Upper lobe of left lung (tissue), 4 donors: ENCODE results near the gene TOP2A.

Experiments
- EP300 ChIP-seq, 4 donors: sonication (generic); formaldehyde crosslinking; IDR thresholded peaks; one replicate each; pipeline ENCODE4 v1.5.1; 2017; ENCODE audit warnings: antibody characterized with exemption in 4 of 4, control low read depth in 2 of 4
- POLR2A ChIP-seq, 4 donors: fragments of 450-650 bp; IDR thresholded peaks; one replicate each; pipeline ENCODE4 v1.5.1; 2016 to 2017; ENCODE audit warnings: antibody characterized with exemption in 4 of 4, mild to moderate bottlenecking in 2 of 4
- POLR2AphosphoS5 ChIP-seq, 2 donors: sonication (generic); formaldehyde crosslinking; IDR thresholded peaks; one replicate each; pipeline ENCODE4 v1.5.1; 2017; ENCODE audit warnings: antibody characterized with exemption in 2 of 2
- TF ChIP-seq, protein P1 (sequence below), 6 experiments: fragments of 450-650 bp in 4 of 6; fragments of 200-600 bp in 2 of 6; sonication (generic) in 2 of 6; IDR thresholded peaks; one replicate each; pipeline ENCODE4 v1.5.1; 2016 to 2019; ENCODE audit warnings: antibody characterized with exemption in 6 of 6

DNA sequence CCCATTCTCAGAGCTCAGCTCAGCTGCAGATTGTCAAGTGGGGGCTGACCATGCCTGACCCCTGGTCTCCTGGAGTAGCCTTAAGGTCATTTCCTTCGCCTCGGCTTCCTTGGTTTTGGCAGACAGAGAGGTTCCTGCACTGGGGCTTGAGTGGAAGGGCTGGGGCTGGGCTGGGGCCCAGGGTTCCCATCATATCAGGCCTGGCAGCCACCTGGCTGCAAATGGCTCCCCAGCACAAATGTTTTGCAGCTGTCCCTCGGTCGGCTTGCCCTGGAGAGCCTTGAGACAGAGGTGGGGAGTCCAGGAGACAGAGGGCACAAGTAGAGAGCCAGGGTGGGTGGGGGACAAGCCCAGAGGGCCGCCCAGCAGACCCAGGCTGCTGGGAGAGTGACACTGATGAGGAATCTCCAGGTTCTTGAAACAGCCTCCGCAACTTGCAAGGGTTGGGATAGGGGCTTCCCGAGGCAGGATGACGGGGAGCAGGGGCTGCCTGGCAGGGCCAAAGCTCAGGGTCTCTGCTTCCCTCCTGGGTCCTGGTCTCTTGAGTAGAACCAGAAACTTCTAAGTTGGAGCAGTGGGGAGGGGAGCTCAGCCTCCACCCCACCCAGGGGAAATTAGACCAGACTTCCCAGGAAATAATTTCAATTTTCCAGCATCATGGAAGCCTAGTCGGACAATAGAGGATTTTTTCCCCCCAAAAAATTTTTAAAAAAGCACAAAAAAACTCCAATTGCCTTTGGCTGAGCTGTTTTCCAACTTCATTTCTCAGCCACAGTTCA lies 44.8 kb upstream of the TOP2A start:
- TF ChIP-seq EP300 (IDR thresholded peaks at IDR 0.05) (no peak), POLR2A (IDR thresholded peaks at IDR 0.05) (no peak), POLR2AphosphoS5 (IDR thresholded peaks at IDR 0.05) (no peak)
- TF ChIP-seq, protein P1, sequence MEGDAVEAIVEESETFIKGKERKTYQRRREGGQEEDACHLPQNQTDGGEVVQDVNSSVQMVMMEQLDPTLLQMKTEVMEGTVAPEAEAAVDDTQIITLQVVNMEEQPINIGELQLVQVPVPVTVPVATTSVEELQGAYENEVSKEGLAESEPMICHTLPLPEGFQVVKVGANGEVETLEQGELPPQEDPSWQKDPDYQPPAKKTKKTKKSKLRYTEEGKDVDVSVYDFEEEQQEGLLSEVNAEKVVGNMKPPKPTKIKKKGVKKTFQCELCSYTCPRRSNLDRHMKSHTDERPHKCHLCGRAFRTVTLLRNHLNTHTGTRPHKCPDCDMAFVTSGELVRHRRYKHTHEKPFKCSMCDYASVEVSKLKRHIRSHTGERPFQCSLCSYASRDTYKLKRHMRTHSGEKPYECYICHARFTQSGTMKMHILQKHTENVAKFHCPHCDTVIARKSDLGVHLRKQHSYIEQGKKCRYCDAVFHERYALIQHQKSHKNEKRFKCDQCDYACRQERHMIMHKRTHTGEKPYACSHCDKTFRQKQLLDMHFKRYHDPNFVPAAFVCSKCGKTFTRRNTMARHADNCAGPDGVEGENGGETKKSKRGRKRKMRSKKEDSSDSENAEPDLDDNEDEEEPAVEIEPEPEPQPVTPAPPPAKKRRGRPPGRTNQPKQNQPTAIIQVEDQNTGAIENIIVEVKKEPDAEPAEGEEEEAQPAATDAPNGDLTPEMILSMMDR (IDR thresholded peaks at IDR 0.05): no peak
